CD4-positive, alpha-beta T cell treated with Interleukin-15 for 4 hours (primary cell): Measurements from ENCODE around the gene C2orf49.

Source experiments
- DNase-seq: peaks from one replicate; pipeline ENCODE4 v3.0.0-alpha.2; 2020; ENCODE audit warnings: low spot score

The C2orf49 gene

DNA sequence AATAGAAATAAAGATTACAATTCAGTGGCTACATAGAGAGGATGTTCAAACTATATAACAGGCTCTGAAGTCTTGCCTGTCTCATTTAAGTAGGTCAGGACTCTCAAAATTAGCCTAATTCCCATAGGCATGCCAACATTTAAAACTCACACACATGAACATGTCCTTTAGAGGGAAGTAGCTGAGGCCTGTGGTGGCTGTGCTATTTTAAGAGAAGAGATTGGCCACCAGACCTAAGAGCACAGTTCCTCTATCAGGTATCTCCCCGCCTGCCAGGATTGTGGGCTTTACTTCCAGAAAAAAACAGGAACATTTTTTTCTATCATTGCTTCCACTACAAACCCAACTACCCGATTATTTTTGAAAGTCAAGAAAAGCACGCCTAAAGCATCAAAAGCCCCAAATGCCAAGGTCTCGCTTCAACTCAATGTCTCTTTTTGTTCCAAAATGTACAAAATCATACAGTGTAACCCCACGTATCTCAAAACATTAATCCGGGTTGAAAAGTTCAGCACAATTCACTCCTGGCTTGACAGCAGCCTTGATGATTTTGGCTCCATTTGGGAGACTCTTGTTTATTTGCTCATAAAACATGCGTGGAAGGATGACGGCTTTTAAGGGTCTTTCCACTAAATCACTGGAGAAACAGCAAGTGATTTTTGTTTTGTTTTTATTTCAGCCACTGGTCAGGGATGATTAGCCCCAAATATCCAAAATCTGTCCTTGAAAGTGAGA is 46.3 kb downstream of the C2orf49 start:
- DNase-seq = no peak

DNA sequence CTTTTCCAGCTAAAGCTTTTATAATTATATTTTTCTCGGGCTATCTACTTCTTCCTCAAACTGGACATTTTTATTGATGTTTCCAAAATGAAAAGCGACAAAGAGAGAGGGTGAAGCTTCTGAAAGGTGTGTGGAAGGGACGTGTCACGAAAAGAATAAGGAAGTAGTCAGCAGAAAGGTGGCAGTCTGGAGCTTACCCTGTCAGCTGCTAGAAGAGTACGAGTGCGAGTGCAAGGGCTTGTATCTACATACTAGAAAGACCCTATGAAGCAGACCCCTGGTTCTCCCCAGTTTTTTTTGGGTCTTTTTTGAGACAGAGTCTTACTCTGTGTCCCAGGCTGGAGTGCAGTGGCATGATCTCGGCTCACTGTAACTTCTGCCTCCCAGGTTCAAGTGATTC is 46.9 kb downstream of the C2orf49 start:
- no peak for DNase-seq

- no peak for DNase-seq
Observed at GRCh38 chr2:105384861-105385260, 47.5 kb downstream of the C2orf49 start.

DNA sequence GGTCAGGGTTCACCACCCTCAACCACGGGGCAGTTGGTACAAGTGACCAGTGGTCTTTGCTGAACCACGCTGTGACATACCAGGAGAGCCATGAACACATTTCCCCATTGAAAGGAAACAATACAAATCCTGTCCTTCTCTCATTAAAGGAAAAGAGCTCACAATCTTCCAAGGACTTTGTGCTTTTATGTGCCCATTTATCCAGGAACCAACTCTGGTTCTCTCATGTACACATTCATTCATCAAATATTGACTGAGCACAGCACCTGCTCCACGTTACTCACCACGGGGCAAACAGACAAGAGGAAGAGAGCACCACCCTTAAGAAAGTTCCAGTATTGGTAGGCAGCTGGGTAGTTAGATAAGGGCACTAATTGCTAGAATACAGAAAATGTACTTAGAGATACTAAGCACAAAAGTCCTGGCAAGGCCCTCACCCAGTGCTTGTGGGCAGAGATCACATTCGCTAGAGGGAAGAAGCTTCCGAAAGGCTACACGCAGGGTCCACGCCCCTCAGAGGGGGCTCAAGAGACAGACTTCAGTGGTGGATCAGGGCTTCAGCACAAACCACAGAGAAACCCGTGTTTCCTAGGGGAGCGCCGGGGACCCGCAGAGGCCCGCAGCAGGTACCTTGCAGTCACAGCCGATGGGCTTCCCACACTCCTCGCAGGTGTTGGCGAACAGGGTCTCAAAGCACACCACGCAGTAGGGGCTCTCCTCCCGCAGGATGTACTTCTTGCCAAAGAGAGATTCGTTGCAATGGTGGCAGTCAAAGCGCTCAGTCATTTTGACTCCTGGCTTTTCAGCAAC is 48.6 kb downstream of the C2orf49 start:
- DNase-seq = no peak

GRCh38 chr2:105387225-105387624 is 49.9 kb downstream of the C2orf49 start:
- no peak for DNase-seq

DNA sequence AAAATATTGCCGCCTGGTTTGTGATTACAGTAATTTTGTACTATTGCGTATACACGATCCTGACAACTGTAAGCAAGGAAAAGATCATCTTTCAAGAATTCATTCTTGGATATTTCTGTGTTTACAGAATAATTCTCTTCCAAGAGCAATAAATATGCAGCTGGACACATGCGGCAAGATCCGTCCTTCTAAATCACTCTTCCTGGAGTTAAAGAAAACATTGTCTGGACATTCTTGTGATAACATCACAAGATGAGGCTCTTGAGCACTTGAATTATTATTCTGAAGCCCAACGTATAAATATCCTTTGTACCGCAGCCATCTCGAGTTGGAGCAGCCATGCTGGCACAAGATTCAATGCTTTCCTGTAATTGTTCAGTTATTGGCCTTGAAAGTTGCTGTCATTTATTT is 51.6 kb downstream of the C2orf49 start:
- no peak for DNase-seq

- no peak for DNase-seq
Observed at GRCh38 chr2:105390454-105390853, 53.1 kb downstream of the C2orf49 start.

DNA sequence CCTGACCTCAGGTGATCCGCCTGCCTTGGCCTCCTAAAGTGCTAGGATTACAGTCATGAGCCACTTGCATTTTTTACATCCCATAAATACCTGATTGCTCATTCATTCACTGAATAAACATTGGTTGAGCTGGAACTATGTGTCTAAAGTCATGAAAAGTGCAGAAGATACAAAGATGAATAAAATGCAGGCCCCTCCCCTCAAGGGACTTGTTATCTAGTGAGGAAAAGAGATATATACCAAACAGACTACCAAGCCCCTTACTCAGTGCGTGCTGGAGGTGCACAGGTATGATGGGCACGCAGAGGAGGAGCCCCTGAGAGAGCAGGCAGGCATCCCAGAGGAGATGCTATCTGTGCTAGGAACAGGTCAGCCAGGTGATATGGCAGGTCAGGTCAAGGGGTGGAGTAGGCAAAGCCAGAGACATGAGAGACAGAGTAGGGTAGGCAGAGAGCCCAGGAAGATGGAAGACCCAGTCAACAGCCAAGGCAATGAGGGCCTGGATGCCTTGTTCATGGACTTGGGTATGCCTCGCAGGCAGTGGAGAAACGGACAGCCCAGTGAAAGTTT is 53.8 kb downstream of the C2orf49 start:
- DNase-seq = no peak

DNA sequence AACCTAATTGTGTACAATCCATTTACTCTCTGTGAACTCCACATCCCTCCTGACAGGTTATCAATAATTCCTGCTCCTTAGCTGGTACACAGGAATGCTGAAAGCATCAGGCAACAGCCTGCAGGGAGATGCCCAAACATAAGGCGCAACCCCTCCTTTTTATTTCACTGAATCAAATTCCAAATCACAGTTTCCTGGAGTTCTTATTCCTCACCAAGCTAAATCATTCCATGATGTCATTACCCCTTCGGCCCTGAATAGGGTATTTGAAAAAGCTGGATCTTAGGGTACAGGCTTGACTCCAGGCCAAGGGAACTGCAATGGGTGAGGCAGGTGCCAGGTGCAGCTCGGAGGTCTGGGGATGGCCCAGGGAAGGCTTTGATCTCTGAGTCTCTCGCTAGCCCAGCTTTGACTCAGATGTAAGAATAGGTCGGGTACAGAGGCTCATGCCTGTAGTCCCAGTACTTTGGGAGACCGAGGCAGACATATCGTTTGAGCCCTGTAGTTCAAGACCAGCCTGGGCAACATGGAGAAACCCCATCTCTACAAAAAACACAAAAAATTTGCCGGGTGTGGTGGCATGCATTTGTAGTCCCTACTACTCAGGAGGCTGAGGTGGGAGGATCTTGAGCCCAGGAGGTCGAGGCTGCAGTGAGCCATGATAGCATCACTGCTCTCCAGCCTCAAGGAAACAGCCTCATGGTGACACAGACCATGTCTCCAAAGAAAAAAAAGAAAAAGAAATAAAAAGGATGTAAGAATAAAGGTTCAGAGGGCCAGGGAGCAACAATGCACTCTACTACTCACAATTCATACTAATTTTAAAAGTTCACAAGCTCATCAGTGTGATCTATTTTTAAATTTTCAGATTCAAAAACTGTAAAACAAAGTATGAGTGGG is 54.7 kb downstream of the C2orf49 start:
- DNase-seq = no peak

- no peak for DNase-seq
Observed at GRCh38 chr2:105393373-105394055, 56.2 kb downstream of the C2orf49 start.

DNA sequence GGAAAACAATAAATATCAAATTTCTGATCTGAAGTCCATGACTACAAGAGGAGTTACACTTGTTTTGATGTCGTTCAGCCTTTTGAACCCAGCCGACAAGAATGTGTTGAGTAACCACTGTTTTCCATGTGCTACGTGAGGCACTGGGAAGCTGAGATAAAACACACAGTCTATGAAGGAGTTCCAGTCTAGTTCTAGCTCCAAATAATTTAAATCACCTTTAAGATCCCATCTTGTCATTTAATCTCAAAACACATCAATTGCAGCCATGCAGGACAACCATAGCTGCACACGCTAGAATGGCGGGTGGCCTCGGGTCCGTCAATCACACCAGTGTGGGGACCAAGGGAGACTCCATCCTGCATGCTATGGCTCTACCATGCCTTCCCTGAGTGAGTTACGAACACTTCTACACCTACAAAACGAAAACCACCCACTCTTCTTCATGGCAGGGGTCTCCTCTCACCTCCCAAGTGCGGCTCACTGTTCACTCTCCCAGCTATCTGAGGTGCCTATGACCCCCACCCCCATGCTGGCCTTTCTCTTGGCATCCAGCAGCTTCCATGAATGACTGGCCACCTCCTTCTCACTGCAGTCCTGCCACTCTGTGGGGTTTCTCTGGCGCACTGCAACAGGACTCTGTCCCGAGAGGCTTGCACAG is 57.7 kb downstream of the C2orf49 start:
- no peak for DNase-seq

DNA sequence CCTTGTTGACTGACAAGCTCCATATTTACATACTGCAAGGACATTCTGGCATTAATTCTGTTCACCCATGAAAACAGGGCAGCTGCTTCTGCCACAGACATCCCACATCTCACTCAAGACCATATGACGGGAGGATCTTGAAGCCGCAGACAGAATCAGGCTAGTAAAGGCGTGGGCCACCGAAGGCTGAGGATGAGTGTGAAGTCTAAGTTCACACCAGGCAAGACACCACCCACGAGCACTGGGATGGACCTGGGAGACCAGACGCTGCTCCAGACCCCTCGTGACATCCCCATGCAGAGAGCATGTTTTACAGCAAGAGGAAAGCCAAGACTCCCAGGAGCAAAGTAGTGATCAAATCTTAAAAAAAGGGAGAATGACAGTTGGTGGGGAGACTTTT is 58.4 kb downstream of the C2orf49 start:
- DNase-seq = no peak

- no peak for DNase-seq
Observed at GRCh38 chr2:105396254-105397024, 59.1 kb downstream of the C2orf49 start.

- DNase-seq = no peak
Observed at GRCh38 chr2:105397025-105397722, 59.8 kb downstream of the C2orf49 start.

DNA sequence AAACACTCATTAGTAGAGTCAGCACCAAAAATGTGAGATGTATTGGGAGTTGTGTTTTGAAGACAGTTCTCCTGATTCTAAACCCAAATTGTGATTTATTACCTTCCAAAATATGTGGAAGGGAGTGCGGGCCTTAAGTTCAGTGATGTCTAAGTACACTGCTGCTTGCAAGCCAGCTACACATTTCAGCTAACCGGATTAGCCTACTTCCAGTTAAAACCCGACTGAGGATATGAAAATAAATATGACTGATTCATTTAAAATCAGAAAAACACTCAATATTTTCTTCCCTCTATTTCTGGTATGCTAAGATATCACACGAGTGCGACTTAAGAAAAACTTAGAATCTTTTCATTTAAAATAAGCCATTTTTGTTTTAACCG is 60.6 kb downstream of the C2orf49 start:
- DNase-seq = no peak

- DNase-seq = peak; percentile 51
Observed at GRCh38 chr2:105398336-105399206, 61.2 kb downstream of the C2orf49 start, which contains the start of gene FHL2. Gene FHL2 (minus strand): TSS chr2:105399051. CDS start chr2:105386516, 12,535 bp downstream.
